ENCODE measurements around the gene RALGDS.

GRCh38 chr9:133130685-133131244, 9.7 kb upstream of the RALGDS start:
- TF ChIP-seq CTCF (conservative IDR thresholded peaks at IDR 0.05; ENCODE audit: low read length) (no peak), EZH2phosphoT487 (IDR thresholded peaks at IDR 0.05; ENCODE audit: borderline replicate concordance, low read depth, low read length) (no peak)

Data from OCI-LY7 (cell line).